GM12872 (cell line): ENCODE results near the gene CACNA1B.

ENCODE experiments used
- CTCF ChIP-seq: IDR thresholded peaks from 3 replicates; pipeline ENCODE4 v1.5.1; 2011; ENCODE audit warnings: low read depth, mild to moderate bottlenecking, low read length, moderate library complexity; ENCODE audit not compliant: insufficient read depth

The CACNA1B gene

GRCh38 chr9:138094028-138094427, 216.4 kb downstream of the CACNA1B start:
- no peak for TF ChIP-seq CTCF

- TF ChIP-seq CTCF = no peak
These were observed 218.4 kb downstream of the CACNA1B start for GRCh38 chr9:138095813-138096518.

- no peak for TF ChIP-seq CTCF
These were observed 218.9 kb downstream of the CACNA1B start for GRCh38 chr9:138096519-138096845.

- TF ChIP-seq CTCF = no peak
These were observed 220.0 kb downstream of the CACNA1B start for GRCh38 chr9:138097501-138097991.

GRCh38 chr9:138098116-138098907, 220.7 kb downstream of the CACNA1B start:
- TF ChIP-seq CTCF = no peak

- TF ChIP-seq CTCF = no peak
These were observed 221.6 kb downstream of the CACNA1B start for GRCh38 chr9:138098908-138099791.

- no peak for TF ChIP-seq CTCF
These were observed 222.4 kb downstream of the CACNA1B start for GRCh38 chr9:138099803-138100598.
